Activated naive CD4-positive, alpha-beta T cell treated with anti-CD3 and anti-CD28 coated beads, Interleukin-2, amount 10 ng/mL, durations not matched to agents 5 hours and 36 hours (primary cell): ENCODE data around the gene LENG9. TPM values are rescaled to one million over a fixed set of nuclear protein-coding genes. Genes with fewer than 3 reads are reported as not detected.

Experiments used
- total RNA-seq, 2 experiments: library from RNA; stranded (reverse); gene quantifications; one replicate each; pipeline ENCODE4 v1.2.3, GENCODE V29; 2021

LENG9 gene
- total RNA-seq, result 1 to 10 TPM; 6.3 to 7.4 TPM

DNA sequence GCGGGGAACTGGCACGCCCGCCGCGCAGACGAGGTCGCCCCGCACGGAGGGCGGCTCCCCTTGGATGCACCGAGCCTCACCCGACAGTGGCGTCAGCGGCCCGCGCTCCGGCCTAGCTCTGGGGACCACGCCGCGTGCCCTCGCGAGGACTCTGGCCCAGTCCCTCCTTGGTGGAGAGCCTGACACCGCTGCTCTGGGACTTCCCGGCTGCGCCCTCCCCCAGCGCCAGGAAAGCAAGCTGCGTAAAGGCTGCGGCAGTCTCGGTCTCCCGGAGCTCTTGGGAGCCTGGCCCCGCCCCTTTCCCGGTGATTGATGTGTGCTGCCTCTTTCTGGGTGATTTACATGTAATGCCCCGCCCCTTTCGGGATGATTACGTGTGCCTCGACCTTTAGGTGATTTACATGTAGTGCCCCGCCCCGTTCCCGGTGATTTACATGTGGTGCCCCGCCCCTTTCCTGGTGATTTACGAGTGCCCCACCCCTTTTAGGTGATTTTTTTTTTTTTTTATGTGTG is at the start of gene LENG9:
Gene LENG9, minus strand, starts transcription at position 248 of the 513 bp plus-strand sequence. CDS start 252 bp downstream, outside the sequence.

DNA sequence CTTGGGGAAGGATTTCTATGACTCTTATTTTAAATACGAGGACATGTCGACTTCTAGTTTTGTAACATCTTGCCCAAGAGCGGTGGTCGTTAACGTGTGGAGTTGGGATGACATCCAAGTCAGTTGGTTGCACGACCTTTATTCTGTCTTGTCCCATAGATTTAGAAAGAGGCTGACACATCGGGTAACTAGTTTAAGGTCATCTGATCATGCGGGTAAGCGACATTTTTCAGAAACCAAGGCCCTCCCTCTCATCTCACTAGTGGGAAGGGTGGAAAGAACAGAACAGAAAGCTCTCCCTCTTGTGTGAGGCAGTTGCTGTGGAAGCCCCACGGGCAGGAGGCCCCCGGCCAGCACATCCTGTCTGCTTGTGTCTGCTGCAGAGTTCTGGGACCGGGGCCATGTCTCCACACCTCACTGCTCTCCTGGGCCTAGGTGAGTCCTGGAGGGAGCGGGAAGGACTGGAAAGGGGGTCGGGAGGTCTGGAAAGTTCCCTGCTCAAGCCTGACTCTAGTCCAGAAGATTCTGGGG is 39.0 kb upstream of the LENG9 start, which contains the start of gene LAIR2:
Gene LAIR2, plus strand, starts transcription at position 314 of the 531 bp plus-strand sequence. Its CDS starts 88 bp downstream, at position 402.

GRCh38 chr19:54473071-54473891 is 9.7 kb upstream of the LENG9 start, which contains the start of gene CDC42EP5:
Gene CDC42EP5 (minus strand): TSS chr19:54473296. CDS start chr19:54465547, 7,749 bp downstream.

GRCh38 chr19:54448774-54449700 is 14.5 kb downstream of the LENG9 start, which contains the start of gene LENG8:
Gene LENG8 (plus strand): TSS chr19:54449199. CDS start chr19:54451345, 2,146 bp downstream.

DNA sequence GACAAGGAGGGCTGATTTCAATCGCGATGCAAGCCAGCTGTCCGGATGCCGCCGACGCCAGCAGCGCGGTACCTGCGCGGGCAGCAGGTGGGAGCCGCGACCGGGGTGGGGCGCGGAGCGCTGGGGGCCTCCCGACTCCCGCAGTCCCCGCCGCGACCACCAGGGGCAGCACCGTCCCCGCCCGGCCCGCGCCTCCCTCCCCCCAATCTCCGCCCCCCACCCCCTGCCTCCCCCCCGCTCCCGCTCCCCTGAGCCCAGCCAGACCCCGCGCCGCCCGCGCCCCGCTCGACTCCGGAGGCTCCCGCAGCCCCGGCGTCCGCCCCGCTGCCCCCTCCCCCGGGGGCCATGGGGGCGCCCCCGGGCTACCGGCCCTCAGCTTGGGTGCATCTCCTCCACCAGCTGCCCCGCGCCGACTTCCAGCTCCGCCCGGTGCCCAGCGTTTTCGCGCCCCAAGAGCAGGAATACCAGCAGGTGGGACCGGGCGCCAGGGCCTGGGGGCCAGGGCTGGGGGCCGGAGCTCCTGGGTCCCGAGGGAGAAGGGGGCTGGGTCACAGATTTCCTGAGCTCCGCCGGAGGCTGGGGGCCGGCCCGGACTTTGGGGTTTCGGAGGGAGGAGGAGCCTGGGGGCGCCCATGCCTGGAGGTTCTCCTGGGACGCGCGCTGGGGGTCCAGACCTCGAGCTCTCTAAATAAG is 48.2 kb downstream of the LENG9 start, which contains the start of gene TTYH1:
Gene TTYH1, plus strand, starts transcription at position 257 of the 693 bp plus-strand sequence. Its CDS starts 89 bp downstream, at position 346.

Other genes starting within 250 kb of the LENG9 start
- gene LILRB3, start 240.8 kb downstream of the LENG9 start, total RNA-seq, result 1 to 10 TPM; 4.8 to 4.9 TPM
- under 1 TPM; 0.19 to 0.33 TPM for gene LILRA6, start 221.0 kb downstream of the LENG9 start, total RNA-seq
- not detected for gene LILRB5, start 206.5 kb downstream of the LENG9 start, total RNA-seq
- gene LILRB2, start 182.7 kb downstream of the LENG9 start, total RNA-seq, result not detected
- not detected for gene LILRA5, start 150.6 kb downstream of the LENG9 start, total RNA-seq
- gene LILRA4, start 124.6 kb downstream of the LENG9 start, total RNA-seq, result not detected
- 100 to 1,000 TPM in 1 of 2 experiments, 10 to 100 TPM in 1; 99.2 to 100 TPM for gene LAIR1, start 98.8 kb downstream of the LENG9 start, total RNA-seq
- gene TTYH1, start 48.3 kb downstream of the LENG9 start, total RNA-seq, result under 1 TPM; 0.58 to 0.91 TPM
- 100 to 1,000 TPM; 239 to 275 TPM for gene LENG8, start 14.6 kb downstream of the LENG9 start, total RNA-seq
- gene CDC42EP5, start 9.5 kb upstream of the LENG9 start, total RNA-seq, result not detected
- 1 to 10 TPM; 3.6 to 3.7 TPM for gene LAIR2, start 39.1 kb upstream of the LENG9 start, total RNA-seq
- gene LILRA2, start 110.0 kb upstream of the LENG9 start, total RNA-seq, result under 1 TPM; 0.23 to 0.48 TPM
- not detected for gene LILRA1, start 129.9 kb upstream of the LENG9 start, total RNA-seq
- gene LILRB1, start 166.7 kb upstream of the LENG9 start, total RNA-seq, result under 1 TPM; 0.10 to 0.48 TPM
- not detected for gene LILRB4, start 199.2 kb upstream of the LENG9 start, total RNA-seq